Measurements from ENCODE around the gene TLR9. TPM values are rescaled to one million over a fixed set of nuclear protein-coding genes. Genes with fewer than 3 reads are reported as not detected.

Gene TLR9
- total RNA-seq, 1 experiment from 2014 or later: not detected

- H2BK120ac ChIP-seq (ENCODE audit: low read depth, low read length, poor library complexity, severe bottlenecking): no peak overlapping the region
- TF ChIP-seq CTCF (conservative IDR thresholded peaks at IDR 0.05): no peak
- H2AK5ac ChIP-seq (ENCODE audit: insufficient read length, low read length): no peak overlapping the region
Measured at GRCh38 chr3:52172262-52172757, 53.1 kb downstream of the TLR9 start.

More at GRCh38 chr3:52172262-52172757, 53.1 kb downstream of the TLR9 start:
- Histone ChIP-seq H2BK20ac (ENCODE audit: low read depth, low read length, poor library complexity, severe bottlenecking) (no peak overlapping the region), H3K79me1 (ENCODE audit: insufficient read depth, low read depth, low read length, poor library complexity, severe bottlenecking) (no peaks in the 10 kb centered on the region), H3K9me3 (ENCODE audit: control insufficient read depth, low read depth, low read length) (no peaks in the 10 kb centered on the region), H3K18ac (ENCODE audit: insufficient read length, low read depth, low read length) (no peak overlapping the region), H3K23me2 (ENCODE audit: insufficient read length, low read depth, low read length, poor library complexity, severe bottlenecking) (no peaks in the 10 kb centered on the region), H3K27me3 (ENCODE audit: insufficient read depth, low read length) (no peaks in the 10 kb centered on the region), H3K4me2 (ENCODE audit: insufficient read depth, insufficient read length, low read length) (no peak overlapping the region), H2BK15ac (ENCODE audit: low read depth, low read length) (no peak overlapping the region), H4K20me1 (ENCODE audit: control insufficient read depth, insufficient read depth, insufficient read length) (no peaks in the 10 kb centered on the region), H3K79me2 (ENCODE audit: insufficient read depth, low read length) (no peaks in the 10 kb centered on the region), H3K27ac (ENCODE audit: insufficient read length, low read depth, low read length) (no peak overlapping the region), H2BK5ac (ENCODE audit: insufficient read length, low read length) (no peak overlapping the region), H3K9ac (ENCODE audit: extremely low read depth, insufficient read length, low read length) (no peak overlapping the region), H4K5ac (ENCODE audit: insufficient read length, low read depth, low read length) (no peak overlapping the region), H3T11ph (ENCODE audit: low read length) (no peak overlapping the region), H3K23ac (ENCODE audit: insufficient read length, low read depth, low read length) (no peak overlapping the region), H3K14ac (ENCODE audit: insufficient read depth, low read length) (no peak overlapping the region; the same call in 1 of the 2 replicates), H3K4ac (ENCODE audit: low read depth, low read length) (no peak overlapping the region), H2BK12ac (ENCODE audit: insufficient read length, low read depth, low read length) (no peak overlapping the region), H4K91ac (ENCODE audit: insufficient read length, low read depth, low read length) (no peak overlapping the region), H3K4me1 (ENCODE audit: insufficient read depth, low read length) (peaks cover 3% of the 10 kb centered on the region; the same call in 1 of the 2 replicates), H2AFZ (ENCODE audit: low read length) (no peak overlapping the region), H4K8ac (replicated peaks; ENCODE audit: insufficient read length, low read depth, low read length) (no peak overlapping the region), H3K56ac (ENCODE audit: insufficient read length, low read depth, low read length) (no peak overlapping the region)
- Mint-ChIP-seq H3K9me3 (no peaks in the 10 kb centered on the region; a peak in 1 of 5 replicates), H3K27ac (no peak overlapping the region), H3K27me3 (ENCODE audit: low read depth) (no peaks in the 10 kb centered on the region; the same call in 1 of the 2 replicates), H3K4me1 (peaks cover 25 to 26% of the 10 kb centered on the region in 2 experiments), H3K36me3 (ENCODE audit: insufficient read depth in 1 of 3, low read depth in 3 of 3) (no peaks in the 10 kb centered on the region), H3K4me3 (no peak overlapping the region)
- WGBS (ENCODE audit: extremely low coverage, insufficient read length, low lambda C conversion rate): no CpG with 5 or more reads among the region's 5 CpGs
- no peak for DNase-seq
